Activated naive CD8-positive, alpha-beta T cell (primary cell): Measurements from ENCODE around the gene SERTAD4.
A peak's percentile ranks its signal among the peaks of the same experiment; 100 is the strongest.
"Not testable (repeated sequence)": the region's sequence is repeated elsewhere in the genome, so short reads cannot be mapped to it uniquely, and the experiment has no call there.

ENCODE experiments used
- H3K27ac Mint-ChIP-seq: one replicate; pipeline ENCODE4 v1.8.0; 2021; ENCODE audit warnings: mixed read lengths
- H3K27me3 Mint-ChIP-seq: one replicate; pipeline ENCODE4 v1.8.0; 2021; ENCODE audit warnings: mixed read lengths
- H3K36me3 Mint-ChIP-seq: one replicate; pipeline ENCODE4 v1.8.0; 2021; ENCODE audit warnings: mixed read lengths
- H3K4me1 Mint-ChIP-seq: one replicate; pipeline ENCODE4 v1.8.0; 2021; ENCODE audit warnings: low read depth, mixed read lengths
- H3K4me3 Mint-ChIP-seq: one replicate; pipeline ENCODE4 v1.8.0; 2021; ENCODE audit warnings: mild to moderate bottlenecking, mixed read lengths
- H3K9me3 Mint-ChIP-seq: one replicate; pipeline ENCODE4 v1.8.0; 2021; ENCODE audit warnings: low read depth, mixed read lengths

Gene SERTAD4

DNA sequence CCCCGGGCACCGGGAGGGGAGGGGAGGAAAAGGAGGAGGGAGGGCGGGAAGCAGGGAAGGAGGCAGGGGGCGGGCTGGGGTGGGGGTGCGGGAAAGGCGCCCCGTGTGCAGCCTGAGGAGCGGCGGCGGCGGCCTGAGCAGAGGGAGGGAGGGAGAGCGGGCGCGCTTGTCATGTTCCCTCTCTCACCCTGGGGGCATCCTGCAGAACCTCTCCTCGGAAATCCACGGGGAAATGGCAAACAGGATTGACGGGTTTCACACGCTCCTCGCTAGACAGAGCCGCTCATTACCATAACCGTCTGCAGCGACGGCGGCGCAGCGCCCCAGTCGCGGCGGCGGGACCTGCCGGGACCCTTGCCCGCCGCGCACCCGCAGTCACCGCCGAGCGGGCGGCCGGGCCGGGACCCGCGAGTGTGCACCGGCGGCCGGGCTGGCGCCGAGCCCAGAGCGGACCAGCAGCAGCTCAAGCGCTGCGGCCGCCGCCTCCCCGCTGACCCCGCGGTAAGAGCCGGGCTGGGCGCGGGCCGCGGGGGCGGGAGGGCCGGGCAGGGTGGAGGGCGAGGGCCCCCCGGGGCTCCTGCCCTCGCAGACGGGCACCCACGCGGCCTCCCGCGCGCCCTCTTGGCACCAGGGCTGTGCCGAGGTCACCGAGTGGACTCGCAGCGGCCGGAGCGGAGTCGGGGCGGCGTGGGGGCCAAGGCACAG is at the start of gene SERTAD4:
SERTAD4 (plus strand) TSS at position 286 of the 705 bp plus-strand sequence. CDS start 5,165 bp downstream, outside the sequence.
- Mint-ChIP-seq H3K9me3 (no peaks in the 10 kb centered on the region), H3K36me3 (no peaks in the 10 kb centered on the region), H3K27me3 (peaks cover 38% of the 10 kb centered on the region), H3K4me3 (peak within 1 kb of the TSS; percentile 73), H3K27ac (no peak within 1 kb of the TSS), H3K4me1 (peaks cover 10% of the 10 kb centered on the region)

DNA sequence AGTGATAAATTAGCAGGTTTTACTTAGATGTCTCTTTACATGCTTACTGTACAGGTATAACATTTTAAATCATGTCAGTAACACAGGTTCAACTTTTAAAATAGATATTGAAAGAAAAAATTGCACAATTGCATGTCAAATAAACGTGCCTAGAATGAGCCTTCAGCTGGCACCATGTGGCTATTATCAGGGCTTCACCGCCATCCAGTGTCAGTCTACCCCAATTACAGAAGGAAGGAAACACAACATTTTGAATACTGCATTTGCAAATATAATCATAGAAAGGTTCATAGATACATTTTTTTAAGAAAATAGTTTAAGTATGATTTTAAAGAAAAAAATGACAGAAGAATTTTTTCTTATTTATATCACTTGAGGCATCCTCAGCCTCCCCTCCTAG is 47.5 kb upstream of the SERTAD4 start:
- no peaks in the 10 kb centered on the region for H3K36me3 Mint-ChIP-seq
- H3K27me3 Mint-ChIP-seq = no peaks in the 10 kb centered on the region
- no peak overlapping the region for H3K27ac Mint-ChIP-seq
- H3K4me3 Mint-ChIP-seq = no peak overlapping the region
- no peaks in the 10 kb centered on the region for H3K9me3 Mint-ChIP-seq
- no peaks in the 10 kb centered on the region for H3K4me1 Mint-ChIP-seq

DNA sequence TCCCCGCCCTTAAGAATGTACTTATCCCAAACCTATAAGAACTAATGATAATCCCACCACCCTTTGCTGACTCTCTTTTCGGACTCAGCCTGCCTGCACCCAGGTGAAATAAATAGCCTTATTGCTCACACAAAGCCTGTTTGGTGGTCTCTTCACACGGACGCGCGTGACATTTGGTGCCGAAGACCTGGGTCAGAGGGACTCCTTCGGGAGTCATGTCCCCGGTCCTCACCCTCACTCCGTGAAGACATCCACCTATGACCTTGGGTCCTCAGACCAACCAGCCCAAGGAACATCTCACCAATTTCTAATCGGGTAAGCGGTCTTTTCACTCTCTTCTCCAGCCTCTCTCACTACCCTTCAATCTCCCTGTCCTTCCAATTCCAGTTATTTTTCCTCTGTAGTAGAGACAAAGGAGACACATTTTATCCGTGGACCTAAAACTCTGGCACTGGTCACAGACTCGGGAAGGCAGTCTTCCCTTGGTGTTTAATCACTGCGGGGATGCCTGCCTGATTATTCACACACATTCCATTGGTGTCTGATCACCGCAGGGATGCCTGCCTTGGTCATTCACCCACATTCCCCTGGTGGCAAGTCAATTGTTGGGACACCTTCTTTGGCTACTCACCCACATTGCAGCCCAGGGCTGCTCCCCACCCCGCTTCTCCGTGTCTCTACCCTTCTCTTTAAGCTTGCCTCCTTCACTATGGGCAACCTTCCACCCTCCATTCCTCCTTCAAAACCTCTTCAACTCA is 44.6 kb upstream of the SERTAD4 start:
- not testable (repeated sequence) for H3K27me3 Mint-ChIP-seq, H3K36me3 Mint-ChIP-seq, H3K9me3 Mint-ChIP-seq, H3K4me1 Mint-ChIP-seq, H3K4me3 Mint-ChIP-seq, H3K27ac Mint-ChIP-seq

DNA sequence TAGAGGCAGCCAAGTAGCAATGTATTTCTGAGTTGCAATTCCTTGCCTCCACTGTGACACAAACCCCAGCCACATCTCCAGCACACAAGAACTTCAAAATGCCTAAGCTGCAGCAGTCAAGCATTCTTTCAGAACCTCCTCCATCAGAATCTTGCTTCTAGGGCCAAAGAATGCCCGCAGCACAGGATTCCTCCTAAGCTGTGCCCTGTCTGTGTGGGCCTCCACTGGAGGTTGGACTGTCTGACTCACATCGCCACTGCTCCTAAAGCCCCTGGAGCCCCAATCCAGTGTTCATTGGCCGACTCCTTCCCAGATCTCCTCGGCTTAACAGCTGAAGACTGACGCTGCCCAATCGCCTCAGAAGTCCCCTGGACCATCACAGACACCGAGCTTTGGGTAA is 43.2 kb upstream of the SERTAD4 start:
- H3K27ac Mint-ChIP-seq = no peak overlapping the region
- H3K36me3 Mint-ChIP-seq = no peaks in the 10 kb centered on the region
- H3K4me1 Mint-ChIP-seq = no peaks in the 10 kb centered on the region
- H3K9me3 Mint-ChIP-seq = no peaks in the 10 kb centered on the region
- no peaks in the 10 kb centered on the region for H3K27me3 Mint-ChIP-seq
- H3K4me3 Mint-ChIP-seq = no peak overlapping the region

DNA sequence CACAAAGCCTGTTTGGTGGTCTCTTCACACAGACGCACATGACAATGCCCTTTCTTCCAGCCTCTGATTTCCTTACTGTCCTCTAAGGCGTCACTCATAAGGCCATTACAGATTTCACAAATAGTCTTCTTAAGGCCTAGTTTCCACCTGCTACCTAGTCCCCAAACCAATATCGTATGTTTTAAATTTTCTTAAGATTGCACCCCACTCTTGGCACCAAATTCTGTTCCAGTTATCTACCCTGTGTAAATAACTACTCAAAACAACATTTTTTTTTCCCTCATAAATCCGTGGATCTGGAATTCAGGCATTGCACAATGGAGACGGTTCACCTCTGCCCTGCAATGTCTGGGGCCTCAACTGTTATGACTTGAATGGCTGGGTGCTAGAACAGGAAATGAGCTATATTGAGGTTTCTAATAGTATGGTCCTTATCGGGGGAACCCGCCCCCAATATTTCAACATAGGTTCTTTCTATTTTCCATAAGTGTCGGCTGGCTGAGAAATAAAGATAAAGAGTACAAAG is 36.9 kb upstream of the SERTAD4 start:
- Mint-ChIP-seq H3K27me3 (peaks cover 3% of the 10 kb centered on the region), H3K27ac (no peak overlapping the region), H3K4me1 (no peaks in the 10 kb centered on the region), H3K4me3 (no peak overlapping the region), H3K36me3 (peaks cover 7% of the 10 kb centered on the region), H3K9me3 (no peaks in the 10 kb centered on the region)

DNA sequence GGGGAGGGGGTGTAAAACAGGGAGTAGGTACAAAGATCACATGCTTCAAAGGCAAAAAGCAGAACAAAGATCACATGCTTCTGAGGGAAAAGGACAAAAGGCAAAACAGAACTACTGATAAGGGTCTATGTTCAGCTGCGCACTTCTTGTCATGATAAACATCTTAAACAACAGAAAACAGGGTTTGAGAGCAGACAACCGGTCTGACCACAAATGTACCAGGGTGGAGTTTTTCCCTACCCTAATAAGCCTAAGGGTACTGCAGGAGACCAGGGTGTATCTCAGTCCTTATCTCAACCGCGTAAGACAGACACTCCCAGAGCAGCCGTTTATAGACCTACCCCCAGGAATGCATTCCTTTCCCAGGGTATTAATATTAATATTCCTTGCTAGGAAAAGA is 36.3 kb upstream of the SERTAD4 start:
- not testable (repeated sequence) for H3K27me3 Mint-ChIP-seq, H3K4me3 Mint-ChIP-seq, H3K36me3 Mint-ChIP-seq, H3K9me3 Mint-ChIP-seq, H3K27ac Mint-ChIP-seq, H3K4me1 Mint-ChIP-seq

DNA sequence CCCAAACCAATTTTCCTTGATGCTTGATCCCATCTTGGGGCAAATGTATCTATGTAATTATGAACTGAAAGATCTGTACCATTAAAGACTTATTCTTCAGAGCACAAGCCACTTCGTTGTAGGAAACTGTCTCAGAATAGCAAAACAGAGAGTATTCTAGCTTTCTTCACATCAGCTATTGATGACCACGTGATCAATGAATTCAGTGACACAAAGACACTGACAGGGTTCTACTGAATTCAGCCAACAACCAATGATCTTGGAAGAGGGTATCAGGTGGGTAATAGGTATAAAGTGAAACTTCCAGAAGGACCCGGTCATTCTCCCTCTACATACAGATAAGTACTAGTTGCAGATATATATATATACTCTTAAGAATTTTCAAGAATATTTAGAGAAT is 33.8 kb upstream of the SERTAD4 start:
- Mint-ChIP-seq H3K27me3 (peaks cover 3% of the 10 kb centered on the region), H3K27ac (no peak overlapping the region), H3K9me3 (no peaks in the 10 kb centered on the region), H3K4me1 (no peaks in the 10 kb centered on the region), H3K36me3 (peaks cover 7% of the 10 kb centered on the region), H3K4me3 (no peak overlapping the region)

DNA sequence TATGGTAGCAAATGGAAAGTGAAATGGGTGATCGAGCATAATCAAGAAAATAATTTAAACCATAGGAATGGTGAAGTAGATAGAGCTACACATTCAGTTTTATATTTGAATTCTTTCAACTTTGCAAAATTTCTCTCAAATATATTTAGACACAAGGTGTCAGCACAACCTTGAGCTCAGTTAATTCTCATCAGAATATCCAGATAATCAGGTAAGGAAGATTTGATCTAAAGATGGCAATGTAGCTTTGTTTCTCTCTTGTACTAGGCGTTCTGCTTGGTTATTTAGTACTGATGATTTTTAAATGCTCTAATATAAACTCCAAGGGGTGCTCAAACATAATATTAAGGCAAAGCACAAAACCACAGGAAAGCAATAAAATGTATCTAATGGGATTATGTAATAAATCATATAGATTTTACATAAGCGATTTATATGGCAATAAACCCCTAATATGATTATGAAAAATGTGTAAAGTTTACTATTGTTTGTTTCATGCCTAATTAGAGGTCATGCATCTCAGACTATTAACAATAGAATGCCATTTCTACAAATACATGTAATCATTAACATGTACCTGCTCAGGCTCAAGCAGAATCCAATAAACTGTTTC is 32.4 kb upstream of the SERTAD4 start:
- H3K27ac Mint-ChIP-seq = no peak overlapping the region
- H3K9me3 Mint-ChIP-seq = no peaks in the 10 kb centered on the region
- H3K4me1 Mint-ChIP-seq = no peaks in the 10 kb centered on the region
- no peak overlapping the region for H3K4me3 Mint-ChIP-seq
- peaks cover 7% of the 10 kb centered on the region for H3K36me3 Mint-ChIP-seq
- peaks cover 3% of the 10 kb centered on the region for H3K27me3 Mint-ChIP-seq

DNA sequence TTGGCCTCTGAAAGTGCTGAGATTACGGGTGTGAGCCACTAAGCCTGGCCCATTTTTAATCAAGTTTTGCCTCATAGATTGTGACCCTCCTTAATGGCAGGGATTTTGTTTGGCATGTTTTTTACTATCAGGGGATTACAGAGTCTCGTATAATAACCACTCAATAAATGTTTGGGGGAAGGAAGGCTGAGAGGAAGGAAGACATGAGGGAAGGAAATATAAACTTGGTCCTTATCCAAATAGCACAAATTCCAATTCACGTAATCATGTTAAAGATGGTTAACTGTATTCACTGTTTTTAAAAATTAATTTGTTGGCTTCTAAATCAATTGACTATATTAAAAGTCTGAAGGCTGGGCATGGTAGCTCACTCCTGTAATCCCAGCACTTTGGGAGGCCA is 30.9 kb upstream of the SERTAD4 start:
- H3K27me3 Mint-ChIP-seq = peaks cover 8% of the 10 kb centered on the region
- no peaks in the 10 kb centered on the region for H3K9me3 Mint-ChIP-seq
- no peak overlapping the region for H3K27ac Mint-ChIP-seq
- no peaks in the 10 kb centered on the region for H3K36me3 Mint-ChIP-seq
- no peak overlapping the region for H3K4me3 Mint-ChIP-seq
- H3K4me1 Mint-ChIP-seq = no peaks in the 10 kb centered on the region

DNA sequence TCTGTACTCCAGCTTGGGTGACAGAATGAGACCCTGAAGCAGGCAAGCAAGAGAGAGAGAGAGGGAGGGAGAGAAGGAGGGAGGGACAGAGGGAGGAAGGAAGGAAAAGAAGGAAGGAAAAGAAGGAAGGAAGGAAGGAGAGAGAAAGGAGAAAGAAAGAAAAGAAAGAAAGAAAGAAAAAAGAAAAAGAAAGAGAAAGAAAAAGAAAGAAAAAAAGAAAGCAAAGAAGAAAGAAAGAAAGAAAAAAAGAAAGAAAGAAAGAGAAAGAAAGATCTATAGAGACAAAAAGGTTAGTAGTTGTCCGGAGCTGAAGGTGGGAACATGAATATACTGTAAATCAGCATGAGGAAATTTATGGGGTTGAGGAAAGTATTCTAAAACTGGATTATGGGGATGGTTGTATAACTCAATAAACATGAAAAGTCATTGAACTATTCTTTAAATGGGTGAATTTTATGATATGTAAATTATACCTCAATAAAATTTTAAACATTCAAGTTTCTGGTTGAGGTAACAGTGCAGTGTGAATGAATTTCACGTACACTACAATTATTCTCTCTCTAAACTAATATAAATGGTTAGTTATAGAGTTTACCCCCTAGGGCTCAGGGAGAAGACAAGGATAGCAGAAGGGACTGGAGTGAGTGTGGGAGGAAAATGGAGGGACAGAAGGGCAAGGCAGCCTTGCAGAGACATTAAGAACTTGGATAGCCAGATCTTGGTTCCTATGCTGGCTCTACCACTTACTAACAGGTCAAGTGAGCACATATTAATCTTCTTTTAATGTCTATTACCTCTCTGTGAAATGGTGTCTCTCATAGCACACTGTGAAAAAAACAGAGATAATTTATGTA is 24.8 kb upstream of the SERTAD4 start:
- no peaks in the 10 kb centered on the region for H3K4me1 Mint-ChIP-seq
- H3K4me3 Mint-ChIP-seq = no peak overlapping the region
- no peaks in the 10 kb centered on the region for H3K9me3 Mint-ChIP-seq
- H3K36me3 Mint-ChIP-seq = no peaks in the 10 kb centered on the region
- no peak overlapping the region for H3K27ac Mint-ChIP-seq
- peaks cover 15% of the 10 kb centered on the region for H3K27me3 Mint-ChIP-seq

DNA sequence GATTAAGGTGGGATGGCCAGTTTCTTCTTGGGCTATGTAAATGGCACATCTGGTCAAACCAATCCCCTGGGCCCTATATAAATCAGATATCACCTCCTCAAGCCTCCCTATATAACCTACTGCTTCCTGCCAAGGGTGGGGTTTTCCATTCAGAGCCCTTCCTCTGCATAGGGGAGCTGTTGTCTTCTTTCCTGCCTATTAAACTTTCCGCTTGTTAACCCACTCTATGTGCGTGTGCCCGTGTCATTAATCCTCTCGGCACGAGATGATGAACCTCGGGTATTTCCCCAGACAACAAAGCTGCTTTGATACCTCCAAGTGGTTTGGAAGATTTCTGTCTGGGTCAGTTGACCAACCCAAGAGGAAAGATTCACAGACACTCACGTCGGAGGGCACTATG is 19.3 kb upstream of the SERTAD4 start:
- Mint-ChIP-seq H3K4me3 (no peak overlapping the region), H3K36me3 (no peaks in the 10 kb centered on the region), H3K4me1 (no peaks in the 10 kb centered on the region), H3K27ac (no peak overlapping the region), H3K9me3 (no peaks in the 10 kb centered on the region), H3K27me3 (peaks cover 15% of the 10 kb centered on the region)

DNA sequence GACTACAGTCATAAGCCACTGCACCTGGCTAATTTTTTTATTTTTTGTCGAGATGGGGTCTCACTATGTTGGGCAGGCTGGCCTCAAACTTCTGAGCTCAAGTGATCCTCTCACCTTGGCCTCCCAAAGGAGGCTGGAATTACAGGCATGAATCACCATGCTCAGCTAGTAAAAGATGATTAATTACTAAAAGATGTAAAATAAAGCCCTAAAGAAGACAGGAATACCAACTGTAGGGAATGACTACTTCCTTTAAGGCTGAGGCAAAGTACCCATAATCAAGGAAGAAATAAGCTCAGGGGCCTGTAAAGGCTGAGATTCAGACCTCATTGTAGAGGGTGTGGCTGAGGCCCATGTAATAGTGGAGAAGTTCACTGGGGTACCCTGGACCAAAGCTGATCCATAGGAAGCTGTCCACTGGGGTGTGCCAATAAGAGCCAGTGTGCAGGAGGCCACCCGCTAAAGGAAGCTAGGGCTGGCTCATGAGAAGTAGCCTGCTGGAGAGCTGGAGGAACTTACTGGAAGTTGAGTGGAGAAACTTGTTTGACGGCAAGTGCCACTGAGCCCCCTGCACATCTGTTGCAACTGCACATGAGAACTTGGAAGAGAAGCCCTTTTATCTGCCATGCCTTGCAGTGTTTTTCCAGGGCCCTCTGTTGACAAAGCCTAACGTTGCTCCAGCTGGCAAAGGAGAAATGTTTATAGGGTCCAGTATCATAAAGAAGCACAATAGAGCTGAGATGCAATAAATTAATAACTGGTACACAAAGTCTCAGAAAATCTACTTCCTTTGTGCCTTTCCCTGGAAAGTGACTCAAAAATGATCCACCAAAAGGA is 17.8 kb upstream of the SERTAD4 start:
- Mint-ChIP-seq H3K9me3 (no peaks in the 10 kb centered on the region), H3K4me3 (no peak overlapping the region), H3K27me3 (peaks cover 17% of the 10 kb centered on the region), H3K27ac (no peak overlapping the region), H3K36me3 (no peaks in the 10 kb centered on the region), H3K4me1 (no peaks in the 10 kb centered on the region)

DNA sequence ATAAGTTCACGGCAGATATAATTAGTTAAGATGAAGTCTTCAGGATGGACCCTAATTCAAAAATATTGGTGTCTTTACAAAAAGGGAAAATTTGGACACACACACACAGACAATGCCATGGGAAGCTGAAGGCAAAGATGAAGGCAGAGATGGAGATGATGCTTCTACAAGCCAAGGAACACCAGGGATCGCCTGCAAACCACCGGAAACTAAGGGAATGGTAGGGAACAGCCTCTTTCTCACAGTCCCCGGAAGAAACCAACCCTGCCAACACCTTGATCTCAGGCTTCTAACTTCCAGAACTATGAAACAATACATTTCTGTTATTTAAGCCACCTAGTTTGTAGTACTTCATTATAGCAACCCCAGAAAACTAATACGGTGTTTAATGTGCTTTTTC is 15.1 kb upstream of the SERTAD4 start:
- Mint-ChIP-seq H3K4me3 (no peak overlapping the region), H3K36me3 (no peaks in the 10 kb centered on the region), H3K27me3 (peaks cover 17% of the 10 kb centered on the region), H3K27ac (no peak overlapping the region), H3K9me3 (no peaks in the 10 kb centered on the region), H3K4me1 (no peaks in the 10 kb centered on the region)

DNA sequence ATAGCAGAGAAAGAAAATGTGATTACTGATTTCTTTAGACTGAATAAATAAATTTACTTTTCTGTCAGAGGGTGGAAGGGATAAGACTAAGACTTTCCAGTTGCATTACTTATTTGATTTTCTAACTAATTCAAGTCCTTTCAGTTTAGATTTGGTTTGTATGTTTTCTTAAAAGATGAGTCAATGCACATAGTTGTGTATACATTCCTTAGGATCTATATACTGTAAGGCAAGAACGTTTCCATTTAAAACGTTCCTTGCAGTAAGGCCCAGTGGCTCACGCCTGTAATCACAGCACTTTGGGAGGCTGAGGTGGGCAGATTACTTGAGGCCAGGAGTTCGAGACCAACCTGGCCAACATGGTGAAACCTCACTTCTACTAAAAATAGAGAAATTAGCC is 14.5 kb upstream of the SERTAD4 start:
- Mint-ChIP-seq H3K4me1 (no peaks in the 10 kb centered on the region), H3K9me3 (no peaks in the 10 kb centered on the region), H3K27ac (no peak overlapping the region), H3K27me3 (peaks cover 21% of the 10 kb centered on the region), H3K36me3 (no peaks in the 10 kb centered on the region), H3K4me3 (no peak overlapping the region)
